ENCODE measurements around the gene BTF3. TPM values are rescaled to one million over a fixed set of nuclear protein-coding genes. Genes with fewer than 3 reads are reported as not detected.
"Not testable (repeated sequence)": the region's sequence is repeated elsewhere in the genome, so short reads cannot be mapped to it uniquely, and the experiment has no call there.

The BTF3 gene
- polyA plus RNA-seq, 1 donor: 1,218 TPM

GRCh38 chr5:73486119-73486899 lies 11.9 kb upstream of the BTF3 start:
- DNase-seq: no peak

GRCh38 chr5:73487257-73487656 lies 11.0 kb upstream of the BTF3 start:
- DNase-seq: not testable (repeated sequence)

GRCh38 chr5:73487815-73488214 lies 10.4 kb upstream of the BTF3 start:
- no peak for DNase-seq

- DNase-seq: no peak
Measured at GRCh38 chr5:73488806-73489205, 9.4 kb upstream of the BTF3 start.

DNA sequence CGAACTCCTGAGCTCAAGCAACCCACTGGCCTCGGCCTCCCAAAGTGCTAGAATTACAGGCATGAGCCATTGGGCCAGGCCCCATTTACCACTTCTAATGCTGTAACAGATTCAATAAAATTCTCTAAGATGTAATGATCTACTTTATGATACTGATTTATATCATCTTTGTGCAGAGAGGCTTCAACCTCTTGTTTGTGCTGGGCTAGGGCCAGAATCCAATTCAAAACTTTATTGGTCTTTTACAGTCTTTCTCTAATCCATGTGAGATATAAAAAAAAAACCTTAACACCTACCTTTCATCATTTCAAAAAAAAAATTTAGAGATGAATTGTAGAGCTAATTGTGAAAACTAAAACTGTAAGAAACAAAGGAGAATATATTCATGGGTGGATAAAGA lies 8.2 kb upstream of the BTF3 start:
- no peak for DNase-seq

GRCh38 chr5:73491155-73491554 lies 7.1 kb upstream of the BTF3 start:
- no peak for DNase-seq

DNA sequence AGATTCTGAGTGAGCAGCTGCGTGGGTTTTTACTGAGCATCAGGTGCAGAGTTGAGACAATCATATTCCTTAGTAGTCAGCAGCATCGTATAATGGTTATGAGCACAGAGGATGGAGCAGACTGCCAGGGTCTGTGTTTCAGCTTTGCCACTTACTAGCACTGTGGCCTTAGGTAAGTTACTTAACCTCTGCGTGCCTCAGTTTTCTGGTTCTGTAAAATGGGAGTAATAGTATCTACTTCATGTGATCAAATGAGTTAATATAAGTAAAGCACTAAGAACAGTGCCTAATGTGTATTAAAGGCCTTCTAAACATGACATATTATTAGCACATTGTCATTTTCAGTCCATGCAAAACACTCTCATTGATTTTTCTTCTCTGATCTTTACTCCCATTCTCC lies 4.8 kb upstream of the BTF3 start:
- DNase-seq: no peak

DNA sequence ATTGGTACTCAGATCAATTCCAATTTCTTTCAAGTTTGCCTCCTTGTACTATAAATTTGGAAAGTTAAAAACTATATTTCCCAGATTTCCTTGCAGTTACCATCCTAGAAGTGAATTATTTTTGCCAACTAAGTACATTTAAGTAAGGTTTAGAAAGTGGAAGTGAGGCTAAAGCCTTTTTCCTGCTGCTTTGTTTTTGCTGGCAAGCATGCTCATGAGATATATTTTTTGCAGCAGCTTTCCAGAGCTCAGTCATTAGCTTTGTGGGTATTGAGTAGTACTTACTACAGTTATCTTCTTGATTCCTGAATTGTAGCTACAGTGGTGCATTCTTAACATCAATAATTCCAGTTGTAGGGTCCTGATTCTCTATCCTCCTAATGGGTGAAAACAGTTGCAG lies 3.5 kb upstream of the BTF3 start:
- no peak for DNase-seq

GRCh38 chr5:73495772-73496335 lies 2.4 kb upstream of the BTF3 start:
- DNase-seq: no peak

DNA sequence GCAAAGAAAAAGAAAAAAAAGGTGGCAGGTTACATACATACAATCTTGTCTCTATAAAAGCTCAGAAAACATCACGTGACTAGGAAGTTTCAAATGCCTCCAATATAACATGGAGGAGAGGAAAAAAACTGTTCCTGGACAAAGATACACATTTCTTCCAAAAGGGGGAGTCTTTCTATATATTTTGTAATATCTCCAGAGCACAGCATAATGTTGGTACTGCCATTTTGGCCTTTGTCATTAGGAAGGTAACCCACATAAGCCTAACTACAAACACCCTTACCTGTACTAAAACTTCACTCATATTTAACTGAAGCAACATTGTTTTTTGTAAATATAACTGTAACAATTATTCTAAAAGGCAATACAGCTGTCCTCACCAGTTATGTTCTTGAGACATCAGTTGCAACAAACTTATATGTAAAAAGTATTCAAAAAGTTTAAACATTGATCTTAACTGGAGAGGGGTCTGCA lies 1.2 kb upstream of the BTF3 start:
- DNase-seq: no peak

- no peak for DNase-seq
Measured at GRCh38 chr5:73497497-73498056, 665 bp upstream of the BTF3 start.

- no peak for DNase-seq
Measured at GRCh38 chr5:73499187-73499586, 945 bp downstream of the BTF3 start.

- DNase-seq: no peak
Measured at GRCh38 chr5:73499756-73500155, 1.5 kb downstream of the BTF3 start.

DNA sequence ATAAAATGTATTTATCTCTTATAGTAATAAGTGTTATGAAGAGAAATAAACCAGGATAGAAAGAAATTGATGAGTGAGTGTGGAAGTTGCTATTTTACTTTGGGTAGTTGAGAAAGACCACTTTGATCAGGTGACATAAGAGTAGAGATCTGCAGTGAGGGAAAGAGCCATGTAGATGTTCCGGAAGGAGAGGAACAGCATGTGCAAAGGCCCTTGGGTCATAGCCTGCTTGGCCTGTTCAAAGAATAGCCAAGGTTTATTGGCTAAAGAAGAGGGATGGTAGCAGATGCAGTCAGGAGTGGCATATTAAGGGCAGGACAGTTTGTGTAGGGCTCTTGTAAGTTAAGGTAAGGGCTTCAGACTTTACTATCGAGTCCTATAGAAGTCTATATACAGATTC lies 3.2 kb downstream of the BTF3 start:
- DNase-seq: no peak

- DNase-seq: no peak
Measured at GRCh38 chr5:73506459-73506955, 8.3 kb downstream of the BTF3 start.

DNA sequence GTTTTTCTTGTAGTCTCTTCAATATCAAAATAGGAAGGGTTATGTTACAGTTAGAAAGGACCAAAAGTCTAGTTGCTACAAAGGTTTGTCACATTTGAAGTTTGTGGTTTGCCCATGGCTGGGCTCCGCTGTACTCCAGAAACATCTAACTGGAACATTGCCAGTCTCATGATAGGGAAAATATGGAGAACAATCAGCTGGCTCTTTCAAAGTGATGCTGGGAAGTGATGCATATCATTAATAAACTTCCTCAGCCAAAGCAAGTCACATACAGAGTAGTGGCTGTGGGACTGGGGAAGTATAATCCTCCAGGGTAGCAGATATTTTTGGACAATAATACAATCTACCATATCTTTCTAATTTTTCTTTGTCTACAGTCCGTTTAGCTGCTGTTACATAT lies 8.8 kb downstream of the BTF3 start:
- DNase-seq: no peak

DNA sequence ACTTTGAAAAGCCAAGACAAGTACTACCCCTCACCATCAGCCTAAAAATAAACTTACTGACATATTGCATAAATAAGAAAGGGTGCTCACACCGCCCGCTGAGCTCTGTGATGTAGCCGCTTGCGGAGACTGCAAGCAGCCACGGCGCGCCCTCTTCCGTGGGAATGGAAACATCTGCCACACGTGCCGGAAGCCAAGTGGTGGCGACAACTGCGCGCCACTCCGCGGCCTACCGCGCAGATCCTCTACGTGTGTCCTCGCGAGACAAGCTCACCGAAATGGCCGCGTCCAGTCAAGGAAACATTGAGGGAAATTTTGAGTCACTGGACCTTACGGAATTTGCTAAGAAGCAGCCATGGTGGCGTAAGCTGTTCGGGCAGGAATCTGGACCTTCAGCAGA lies 10.3 kb downstream of the BTF3 start:
- DNase-seq: not testable (repeated sequence)

GRCh38 chr5:73513996-73514395 lies 15.8 kb downstream of the BTF3 start:
- no peak for DNase-seq

GRCh38 chr5:73514418-73514817 lies 16.2 kb downstream of the BTF3 start:
- DNase-seq: no peak

GRCh38 chr5:73515232-73515631 lies 17.0 kb downstream of the BTF3 start:
- DNase-seq: no peak

DNA sequence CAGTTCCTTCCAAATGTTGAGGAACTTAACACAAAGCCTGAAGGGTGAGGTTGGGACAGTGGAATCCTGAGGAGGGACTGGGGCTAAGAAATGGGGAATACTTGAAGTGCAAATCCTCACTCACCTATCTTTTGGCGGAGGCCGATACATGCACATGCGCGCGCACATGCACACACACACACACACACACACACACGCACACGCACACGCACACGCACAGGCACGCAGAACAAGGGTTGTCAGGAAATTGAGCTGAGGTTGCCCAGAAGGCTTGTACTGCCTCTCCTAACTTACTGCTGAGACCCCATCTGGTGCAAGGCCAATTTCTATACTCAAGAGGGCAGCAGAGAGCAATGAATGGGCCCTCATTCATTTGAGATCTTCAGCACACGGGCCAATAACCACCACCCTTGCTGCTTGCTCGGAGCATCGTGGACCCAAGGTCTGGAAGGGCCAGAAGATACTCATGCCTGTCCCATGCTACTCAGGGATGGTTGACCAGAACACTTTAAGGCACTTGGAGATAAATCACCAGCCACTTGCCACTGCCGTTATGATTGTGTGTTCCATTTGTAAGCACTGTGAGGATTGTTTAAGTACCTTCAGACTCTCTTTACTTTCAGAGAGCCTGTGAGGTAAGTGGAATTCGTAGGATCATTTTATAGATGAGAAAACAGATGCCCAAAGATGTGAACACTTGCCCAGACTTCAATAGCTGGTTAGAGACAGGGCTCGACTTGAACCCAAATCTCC lies 21.5 kb downstream of the BTF3 start:
- peak; percentile 68 for DNase-seq

DNA sequence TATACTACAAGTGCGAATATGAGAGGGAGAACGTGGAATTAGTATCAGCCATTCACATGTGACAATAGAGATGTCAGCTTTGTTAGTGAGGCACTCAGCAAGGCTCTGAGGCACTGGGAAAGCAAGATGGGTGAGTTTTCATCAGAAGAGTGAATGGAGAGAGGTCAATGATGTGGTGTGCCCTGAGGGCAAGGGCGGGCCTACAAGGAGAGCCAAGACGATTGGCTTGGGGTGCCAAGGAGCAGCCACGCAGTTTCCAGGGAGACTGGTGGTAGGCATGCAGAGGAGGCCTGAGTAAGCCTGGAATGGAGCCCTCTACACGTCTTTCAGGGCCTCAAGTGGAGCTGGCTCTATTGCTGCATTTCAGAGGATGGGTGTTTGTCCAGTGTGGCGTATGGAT lies 24.7 kb downstream of the BTF3 start:
- no peak for DNase-seq

DNA sequence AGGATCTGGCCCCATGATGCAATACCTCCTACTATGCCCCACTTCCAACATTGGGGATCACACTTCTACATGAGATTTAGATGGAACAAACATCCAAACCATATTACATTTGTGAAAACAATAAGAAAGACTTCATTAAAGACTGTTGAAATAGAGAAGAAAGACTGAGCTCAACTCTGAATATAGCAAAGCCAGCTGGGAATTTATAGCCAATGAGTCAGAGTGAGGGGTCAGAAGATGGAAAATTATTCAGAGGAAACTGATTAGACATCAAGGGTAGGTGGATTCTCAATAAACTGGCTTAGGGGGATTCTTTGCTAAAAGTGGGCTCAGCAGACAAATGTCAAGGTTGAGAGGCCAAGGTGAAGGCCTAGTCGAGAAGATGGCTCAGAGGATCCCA lies 25.6 kb downstream of the BTF3 start:
- DNase-seq: no peak

All from hindlimb muscle (tissue), 1 donor.